Ovary (tissue), 9 donors: ENCODE data around the gene SLC38A1. TPM values are rescaled to one million over a fixed set of nuclear protein-coding genes. Genes with fewer than 3 reads are reported as not detected.
"Not testable (repeated sequence)": the region's sequence is repeated elsewhere in the genome, so short reads cannot be mapped to it uniquely, and the experiment has no call there.

Experiments used
- DNase-seq, 5 donors: peaks; one replicate each; pipeline ENCODE4 v3.0.0-alpha.2; 2019 to 2020
- H3K27ac ChIP-seq, 2 donors: fragments of 200-600 bp; one replicate each; pipeline versions ENCODE4 v1.5.1 to v1.8.0; 2019 to 2022
- H3K27me3 ChIP-seq: fragments of 200-600 bp; one replicate; pipeline ENCODE4 v1.8.0; 2022
- H3K36me3 ChIP-seq: fragments of 200-600 bp; sonication (generic); one replicate; pipeline ENCODE4 v1.5.1; 2019
- H3K4me1 ChIP-seq: one replicate; pipeline ENCODE4 v1.8.1; 2013; ENCODE audit warnings: mild to moderate bottlenecking, moderate library complexity; ENCODE audit not compliant: insufficient read depth
- H3K4me3 ChIP-seq: fragments of 200-600 bp; sonication (generic); one replicate; pipeline ENCODE4 v1.5.1; 2017
- H3K9me3 ChIP-seq, 2 donors: fragments of 200-600 bp in 1 of 2; sonication (generic) in 1 of 2; one replicate each; pipeline versions ENCODE4 v1.5.1 to v1.8.1; 2013 to 2019; ENCODE audit warnings: mild to moderate bottlenecking in 1 of 2, moderate library complexity in 1 of 2
- CTCF ChIP-seq, 3 donors: fragments of 450-650 bp in 2 of 3; fragments of 200-600 bp in 1 of 3; IDR thresholded peaks; one replicate each; pipeline versions ENCODE4 v1.5.1 to v1.8.0; 2016 to 2022; ENCODE audit warnings: antibody characterized with exemption in 3 of 3, mild to moderate bottlenecking in 1 of 3
- EP300 ChIP-seq: sonication (generic); formaldehyde crosslinking; IDR thresholded peaks from one replicate; pipeline ENCODE4 v1.6.1; 2017; ENCODE audit warnings: antibody characterized with exemption
- POLR2A ChIP-seq: fragments of 450-650 bp; IDR thresholded peaks from one replicate; pipeline ENCODE4 v1.6.1; 2017; ENCODE audit warnings: antibody characterized with exemption, mild to moderate bottlenecking, moderate library complexity
- WGBS, 3 donors: extraction: QIAGEN DNeasy Blood & Tissue Kit in 1 of 3; methylation state at CpG; one replicate each; pipeline versions ENCODE4 v1.1.5 to v1.1.7; 2013 to 2017; 5-methylcytosine and 5-hydroxymethylcytosine counted together
- intact Hi-C, 4 donors: fragments of 100-400 bp; cut with DNase I; formaldehyde crosslinking; loops; one replicate each; pipeline versions ENCODE4 v1.11.0 to v1.15.1; 2022 to 2023
- polyA plus RNA-seq, 2 donors: library from polyadenylated mRNA; stranded (reverse); fragments of 200-250 nt in 1 of 2; fragments of 350-450 nt in 1 of 2; fragmentation: Illumina TruSeq in 1 of 2; extraction: RNeasy Lipid Tissue Mini Kit (QIAGEN cat#74804) in 1 of 2; gene quantifications; one replicate each; pipeline ENCODE4 v1.2.3, GENCODE V29; 2013 to 2014
- total RNA-seq, 7 donors: library from RNA; depleted of rRNA in 2 of 7; stranded (reverse); fragments of >200 nt in 2 of 7; fragmentation: NEBNext Ultra II Directional in 3 of 7; extraction: Animal tissue kit (Norgen Biotek cat#: 25700) in 3 of 7; gene quantifications; one replicate each; pipeline versions ENCODE4 v1.1.0 to v1.2.4, GENCODE V29; 2016 to 2023
- donor health status: DM: no; HTN: no; CAD: no; lungs with moderate emphysema.
- donor health status: DM: no; HTN: no; CAD: no.
- donor health status: Bipolar disorder and iron deficiency.
- donor health status: DM: yes; HTN: yes; CAD: no.
- donor health status: DM: no; HTN: no; CAD: no.
- donor health status: DM: yes; HTN: yes; CAD: no.

The SLC38A1 gene
- total and polyA plus RNA-seq, 9 donors, result 4.6 to 86.3 (median 27.9) TPM

- Histone ChIP-seq H3K9me3 (no peaks in the 10 kb centered on the region), H3K27ac (no peak overlapping the region), H3K4me1 (no peaks in the 10 kb centered on the region), H3K27me3 (no peaks in the 10 kb centered on the region), H3K4me3 (no peak overlapping the region), H3K36me3 (no peaks in the 10 kb centered on the region)
- intact Hi-C loops, result no loop called here
- DNase-seq, result no peak
- 91 to 95% (median 93%) methylated on average over 3 of the region's 3 CpGs for WGBS, 3 donors
- no peak for TF ChIP-seq POLR2A
- no peak for TF ChIP-seq CTCF (IDR thresholded peaks at IDR 0.05)
- no peak for TF ChIP-seq EP300
Observed at GRCh38 chr12:46200551-46200950, 68.3 kb downstream of the SLC38A1 start.

GRCh38 chr12:46198913-46199312 lies 69.9 kb downstream of the SLC38A1 start:
- DNase-seq, result no peak
- Histone ChIP-seq H3K4me3 (no peak overlapping the region), H3K27ac (no peak overlapping the region), H3K4me1 (no peaks in the 10 kb centered on the region), H3K36me3 (no peaks in the 10 kb centered on the region), H3K27me3 (no peaks in the 10 kb centered on the region), H3K9me3 (no peaks in the 10 kb centered on the region)
- 84 to 88% (median 85%) methylated on average over 5 of the region's 5 CpGs for WGBS, 3 donors
- TF ChIP-seq POLR2A, result no peak
- no peak for TF ChIP-seq CTCF (IDR thresholded peaks at IDR 0.05)
- no peak for TF ChIP-seq EP300
- intact Hi-C loops, result no loop called here

- WGBS, 3 donors, result 66 to 68% (median 66%) methylated on average over 5 of the region's 5 CpGs
- TF ChIP-seq CTCF (IDR thresholded peaks at IDR 0.05) (no peak), EP300 (no peak), POLR2A (no peak)
- Histone ChIP-seq H3K27ac (no peak overlapping the region), H3K9me3 (no peaks in the 10 kb centered on the region), H3K27me3 (no peaks in the 10 kb centered on the region), H3K4me1 (no peaks in the 10 kb centered on the region), H3K36me3 (no peaks in the 10 kb centered on the region), H3K4me3 (no peak overlapping the region)
- intact Hi-C loops, result no loop called here
- DNase-seq, result no peak
Observed at GRCh38 chr12:46197883-46198282, 71.0 kb downstream of the SLC38A1 start.

- 93 to 98% (median 98%) methylated on average over 2 of the region's 2 CpGs for WGBS, 3 donors
- DNase-seq, H3K36me3 ChIP-seq, intact Hi-C loops, H3K4me3 ChIP-seq, H3K4me1 ChIP-seq, H3K27me3 ChIP-seq, H3K9me3 ChIP-seq, H3K27ac ChIP-seq: not testable (repeated sequence)
Observed at GRCh38 chr12:46190533-46190932, 78.3 kb downstream of the SLC38A1 start.

- WGBS, 3 donors, result 86 to 94% (median 94%) methylated on average over 2 of the region's 2 CpGs
- DNase-seq, result no peak
- Histone ChIP-seq H3K9me3 (no peaks in the 10 kb centered on the region), H3K4me1 (no peaks in the 10 kb centered on the region), H3K4me3 (no peak overlapping the region), H3K36me3 (no peaks in the 10 kb centered on the region), H3K27me3 (no peaks in the 10 kb centered on the region), H3K27ac (no peak overlapping the region)
- TF ChIP-seq POLR2A, result no peak
- no peak for TF ChIP-seq CTCF (IDR thresholded peaks at IDR 0.05)
- TF ChIP-seq EP300, result no peak
- intact Hi-C loops, result no loop called here
Observed at GRCh38 chr12:46188170-46188569, 80.7 kb downstream of the SLC38A1 start.
